WERI-Rb-1 (cell line): ENCODE data around the gene KLK15.

ENCODE experiments used
- DNase-seq: peaks from one replicate; pipeline ENCODE4 v3.0.0-alpha.2; 2020
- H3K27ac ChIP-seq: fragments of 250-450 bp; sonication (Bioruptor Pico); 2 replicates; pipeline ENCODE4 v1.5.1; 2020; ENCODE audit warnings: mild to moderate bottlenecking, moderate library complexity
- H3K27me3 ChIP-seq: fragments of 250-450 bp; sonication (Bioruptor Pico); 2 replicates; pipeline ENCODE4 v1.5.1; 2021; ENCODE audit warnings: mild to moderate bottlenecking, low read depth, moderate library complexity; ENCODE audit not compliant: insufficient read depth, severe bottlenecking
- H3K36me3 ChIP-seq: fragments of 250-450 bp; sonication (Bioruptor Pico); 2 replicates; pipeline ENCODE4 v1.5.1; 2020; ENCODE audit warnings: mild to moderate bottlenecking, moderate library complexity
- H3K4me3 ChIP-seq: 2 replicates; pipeline ENCODE4 v1.5.1; 2011; ENCODE audit warnings: low read depth, mild to moderate bottlenecking, control low read depth, low read length
- H3K9me3 ChIP-seq: fragments of 250-450 bp; sonication (Bioruptor Pico); 2 replicates; pipeline ENCODE4 v1.5.1; 2021; ENCODE audit warnings: mild to moderate bottlenecking, moderate library complexity; ENCODE audit not compliant: severe bottlenecking
- CTCF ChIP-seq: IDR thresholded peaks from 2 replicates; pipeline ENCODE4 v1.5.1; 2011; ENCODE audit warnings: low read depth, mild to moderate bottlenecking, control low read depth, inconsistent platforms, low read length

Gene KLK15

GRCh38 chr19:50836543-50837195, 3.3 kb upstream of the KLK15 start:
- no peaks in the 10 kb centered on the region for H3K36me3 ChIP-seq
- peaks cover 29% of the 10 kb centered on the region for H3K27me3 ChIP-seq
- no peak overlapping the region for H3K4me3 ChIP-seq
- H3K9me3 ChIP-seq, result peaks cover 4% of the 10 kb centered on the region
- no peak for DNase-seq
- no peak overlapping the region for H3K27ac ChIP-seq
- no peak for TF ChIP-seq CTCF

- Histone ChIP-seq H3K36me3 (no peaks in the 10 kb centered on the region), H3K27ac (no peak overlapping the region; the same call in 1 of the 2 replicates), H3K27me3 (peaks cover 21% of the 10 kb centered on the region), H3K9me3 (peaks cover 3% of the 10 kb centered on the region), H3K4me3 (peak overlapping the region; percentile 58)
- DNase-seq, result peak; percentile 85
- TF ChIP-seq CTCF, result no peak
These were observed 2.6 kb upstream of the KLK15 start for GRCh38 chr19:50835785-50836542.

GRCh38 chr19:50835103-50835784, 1.9 kb upstream of the KLK15 start:
- no peak for TF ChIP-seq CTCF
- H3K27me3 ChIP-seq, result peaks cover 16% of the 10 kb centered on the region
- peak overlapping the region; percentile 58 for H3K4me3 ChIP-seq
- DNase-seq, result no peak
- no peak overlapping the region; the same call in 1 of the 2 replicates for H3K27ac ChIP-seq
- peaks cover 3% of the 10 kb centered on the region for H3K9me3 ChIP-seq
- H3K36me3 ChIP-seq, result no peaks in the 10 kb centered on the region

GRCh38 chr19:50833802-50834167, 411 bp upstream of the KLK15 start:
- Histone ChIP-seq H3K36me3 (no peaks in the 10 kb centered on the region), H3K9me3 (peaks cover 3% of the 10 kb centered on the region), H3K27me3 (peaks cover 6% of the 10 kb centered on the region), H3K27ac (no peak overlapping the region), H3K4me3 (no peak overlapping the region)
- no peak for DNase-seq
- no peak for TF ChIP-seq CTCF

GRCh38 chr19:50832666-50833065, 708 bp downstream of the KLK15 start:
- Histone ChIP-seq H3K27me3 (peaks cover 6% of the 10 kb centered on the region), H3K36me3 (no peaks in the 10 kb centered on the region), H3K27ac (no peak overlapping the region), H3K9me3 (peaks cover 3% of the 10 kb centered on the region), H3K4me3 (no peak overlapping the region)
- DNase-seq, result no peak
- no peak for TF ChIP-seq CTCF
